Stomach (tissue), 4 donors: Measurements from ENCODE around the gene KDM2B.

Source experiments
- POLR2A ChIP-seq, 4 donors: fragments of 450-650 bp; IDR thresholded peaks; one replicate each; pipeline ENCODE4 v1.6.1; 2016; ENCODE audit warnings: antibody characterized with exemption in 4 of 4, control low read depth in 2 of 4, mild to moderate bottlenecking in 1 of 4, moderate library complexity in 1 of 4
- POLR2AphosphoS5 ChIP-seq, 3 donors: sonication (generic); formaldehyde crosslinking; IDR thresholded peaks; one replicate each; pipeline ENCODE4 v1.6.1; 2016; ENCODE audit warnings: antibody characterized with exemption in 3 of 3
- TF ChIP-seq, protein P1 (sequence below), 7 experiments: fragments of 450-650 bp in 4 of 7; fragments of 200-600 bp in 3 of 7; sonication (generic) in 3 of 7; IDR thresholded peaks; one replicate each; pipeline ENCODE4 v1.5.1; 2016 to 2019; ENCODE audit warnings: antibody characterized with exemption in 7 of 7, control low read depth in 2 of 7, mild to moderate bottlenecking in 1 of 7

DNA sequence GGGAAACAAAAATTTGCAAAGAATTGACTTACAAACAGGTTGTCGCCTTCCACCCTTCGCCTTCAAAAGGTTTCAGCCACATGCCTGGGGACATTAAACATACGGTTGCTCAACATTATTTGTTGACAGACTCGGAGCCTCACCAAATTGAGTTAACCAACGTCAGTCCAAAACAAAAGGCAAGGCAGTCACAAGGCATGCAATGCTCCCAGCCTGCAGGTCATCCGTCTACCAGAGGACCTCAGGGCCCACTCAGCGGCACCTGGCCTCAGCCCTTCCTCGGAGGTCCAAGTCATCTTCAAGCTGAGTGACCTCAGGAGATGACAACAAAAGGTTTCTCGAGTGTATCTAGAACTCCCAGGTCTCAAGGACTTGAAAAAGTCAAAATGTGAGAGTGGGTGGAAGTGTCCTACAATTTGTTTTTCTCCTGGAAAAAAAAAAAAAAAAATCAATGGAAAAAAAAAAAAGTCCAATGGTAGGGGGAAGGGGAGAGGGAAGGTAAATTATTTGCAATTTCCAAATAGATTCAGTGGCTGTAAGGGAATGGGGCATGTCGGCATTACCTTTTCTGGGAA lies 64.3 kb downstream of the KDM2B start:
- TF ChIP-seq, protein P1, sequence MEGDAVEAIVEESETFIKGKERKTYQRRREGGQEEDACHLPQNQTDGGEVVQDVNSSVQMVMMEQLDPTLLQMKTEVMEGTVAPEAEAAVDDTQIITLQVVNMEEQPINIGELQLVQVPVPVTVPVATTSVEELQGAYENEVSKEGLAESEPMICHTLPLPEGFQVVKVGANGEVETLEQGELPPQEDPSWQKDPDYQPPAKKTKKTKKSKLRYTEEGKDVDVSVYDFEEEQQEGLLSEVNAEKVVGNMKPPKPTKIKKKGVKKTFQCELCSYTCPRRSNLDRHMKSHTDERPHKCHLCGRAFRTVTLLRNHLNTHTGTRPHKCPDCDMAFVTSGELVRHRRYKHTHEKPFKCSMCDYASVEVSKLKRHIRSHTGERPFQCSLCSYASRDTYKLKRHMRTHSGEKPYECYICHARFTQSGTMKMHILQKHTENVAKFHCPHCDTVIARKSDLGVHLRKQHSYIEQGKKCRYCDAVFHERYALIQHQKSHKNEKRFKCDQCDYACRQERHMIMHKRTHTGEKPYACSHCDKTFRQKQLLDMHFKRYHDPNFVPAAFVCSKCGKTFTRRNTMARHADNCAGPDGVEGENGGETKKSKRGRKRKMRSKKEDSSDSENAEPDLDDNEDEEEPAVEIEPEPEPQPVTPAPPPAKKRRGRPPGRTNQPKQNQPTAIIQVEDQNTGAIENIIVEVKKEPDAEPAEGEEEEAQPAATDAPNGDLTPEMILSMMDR (IDR thresholded peaks at IDR 0.05), result no peak
- TF ChIP-seq POLR2AphosphoS5 (IDR thresholded peaks at IDR 0.05) (no peak), POLR2A (IDR thresholded peaks at IDR 0.05) (no peak)
